HG02885 (cell line): ENCODE data around the gene KCNQ1OT1.

ENCODE experiments used
- ATAC-seq: cut with Tn5 transposase; IDR thresholded peaks from one replicate; pipeline ENCODE4 v1.9.1; 2021; ENCODE audit warnings: mild to moderate bottlenecking; ENCODE audit not compliant: unreplicated experiment, poor library complexity

KCNQ1OT1 gene

GRCh38 chr11:2704356-2704755, 4.6 kb upstream of the KCNQ1OT1 start:
- ATAC-seq, result no peak

DNA sequence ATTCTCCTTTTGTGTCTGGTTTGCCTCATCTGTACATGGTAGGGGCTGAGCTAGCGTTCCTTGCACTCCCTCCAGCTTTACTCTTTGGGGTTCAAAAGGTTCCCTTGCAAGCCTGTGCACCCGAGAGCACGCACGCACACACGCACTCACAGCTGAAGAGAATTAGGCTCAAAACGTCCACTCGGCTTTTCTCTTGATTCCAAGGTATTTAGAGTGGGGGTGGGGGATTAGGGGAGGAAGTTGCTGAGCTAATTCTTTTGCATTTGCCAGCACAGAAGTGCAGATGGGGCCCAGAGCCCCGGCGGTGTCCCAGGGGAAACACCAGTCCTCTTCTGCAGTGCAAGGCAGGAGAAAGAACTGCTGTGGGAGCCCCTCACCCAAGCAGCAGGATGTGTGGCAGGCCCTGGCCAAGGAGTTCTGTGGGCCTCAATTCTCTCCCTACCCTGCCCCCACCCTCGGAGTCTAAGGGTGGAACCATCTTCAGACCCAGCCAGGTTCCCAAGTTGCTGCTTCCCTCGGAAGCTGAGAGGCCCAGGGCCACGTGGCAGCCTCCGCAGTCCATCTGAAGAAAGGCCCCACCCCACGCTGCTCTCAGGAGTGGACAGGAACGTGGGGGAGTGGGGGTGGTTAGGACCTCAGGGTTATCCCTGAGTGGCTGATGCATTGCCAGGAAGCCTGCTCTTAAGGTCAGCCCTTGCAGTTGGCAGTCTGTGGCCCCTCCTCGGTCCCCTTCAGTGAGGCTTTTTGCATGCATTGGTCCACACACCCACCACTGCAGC, 3.8 kb upstream of the KCNQ1OT1 start:
- no peak for ATAC-seq

GRCh38 chr11:2702771-2703362, 3.1 kb upstream of the KCNQ1OT1 start:
- ATAC-seq, result no peak

GRCh38 chr11:2701898-2702434, 2.2 kb upstream of the KCNQ1OT1 start:
- ATAC-seq, result no peak

DNA sequence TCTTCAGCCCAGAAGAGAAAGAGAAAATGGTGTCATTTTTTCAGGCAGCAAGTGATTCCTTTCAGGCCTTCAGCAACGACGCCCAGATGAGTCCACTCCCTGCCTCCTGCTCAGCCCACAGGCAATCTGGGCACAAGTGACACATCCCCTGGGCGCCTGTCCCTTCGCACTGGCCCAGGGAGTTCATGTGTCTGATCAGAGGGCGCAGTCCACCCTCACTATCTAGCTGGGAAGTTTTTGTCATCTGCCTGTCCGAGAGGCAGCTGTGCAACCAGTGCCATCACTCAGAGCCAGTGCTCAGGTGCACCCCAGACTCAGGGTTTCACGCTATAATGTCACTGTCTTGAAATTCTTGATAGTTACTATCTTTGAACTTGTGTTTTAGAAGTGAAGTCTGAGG, 1.4 kb upstream of the KCNQ1OT1 start:
- no peak for ATAC-seq

DNA sequence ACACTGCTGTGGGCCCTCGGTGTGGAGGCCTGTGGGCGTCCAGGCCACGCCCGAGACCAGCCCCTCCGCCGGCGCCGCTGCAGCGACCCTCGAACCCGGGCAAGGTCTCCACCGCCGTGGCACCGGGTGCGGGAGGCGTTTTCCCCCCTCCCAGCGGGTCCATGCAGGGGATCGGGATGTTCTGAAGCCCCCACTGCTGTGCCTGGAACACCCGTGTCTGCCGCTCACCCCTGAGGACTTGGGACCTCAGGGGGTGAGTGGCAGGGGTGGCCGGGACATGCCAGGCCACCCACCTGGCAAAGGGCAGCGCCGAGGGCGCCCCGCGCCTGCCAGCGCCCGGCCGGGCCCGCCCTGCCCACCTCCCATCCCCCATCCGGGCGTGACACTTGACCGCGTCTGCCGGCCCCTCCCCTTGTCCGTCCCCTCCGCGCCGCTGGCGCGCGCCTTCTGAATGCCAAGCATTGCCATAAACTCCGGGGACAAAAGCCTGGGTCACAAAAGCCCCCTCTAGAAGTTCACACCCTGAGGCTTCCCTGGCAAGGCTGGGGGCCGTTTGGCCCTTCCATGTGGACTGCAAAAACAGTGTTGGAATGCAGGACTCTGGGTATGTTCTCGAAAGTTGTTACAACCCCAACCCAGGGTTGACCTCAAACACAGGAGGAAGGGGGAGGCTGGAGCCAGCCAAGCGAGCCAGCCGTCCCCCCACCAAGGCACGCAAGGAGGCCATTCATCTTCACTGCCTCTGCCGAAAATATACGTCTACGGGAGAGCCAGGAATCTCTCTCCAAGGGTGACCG, 819 bp upstream of the KCNQ1OT1 start:
- ATAC-seq, result peak; percentile 41

- ATAC-seq, result no peak
These were observed 636 bp downstream of the KCNQ1OT1 start for GRCh38 chr11:2699185-2699530.

- no peak for ATAC-seq
These were observed 1.2 kb downstream of the KCNQ1OT1 start for GRCh38 chr11:2698386-2699184.

DNA sequence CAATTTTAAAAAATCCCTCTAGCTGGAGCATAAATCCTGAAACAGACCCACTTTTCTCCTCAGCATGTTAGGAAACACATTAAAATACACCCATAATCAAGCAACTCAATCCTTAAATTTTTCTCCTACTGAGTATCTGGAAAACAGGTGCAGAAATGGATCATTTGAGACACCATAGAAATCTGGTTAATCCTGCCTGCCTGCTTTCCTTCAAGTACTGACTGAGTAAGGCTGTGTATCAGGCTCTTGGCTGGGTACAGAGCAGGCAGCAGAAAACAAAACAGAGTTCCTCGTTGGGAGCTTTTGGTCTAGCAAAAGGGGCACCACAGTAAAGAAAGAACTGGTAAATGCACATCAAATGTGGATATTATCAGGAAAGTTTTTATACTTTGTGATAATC, 1.9 kb downstream of the KCNQ1OT1 start:
- no peak for ATAC-seq

- ATAC-seq, result no peak
These were observed 3.3 kb downstream of the KCNQ1OT1 start for GRCh38 chr11:2696455-2696854.

- ATAC-seq, result no peak
These were observed 4.5 kb downstream of the KCNQ1OT1 start for GRCh38 chr11:2694995-2695939.

DNA sequence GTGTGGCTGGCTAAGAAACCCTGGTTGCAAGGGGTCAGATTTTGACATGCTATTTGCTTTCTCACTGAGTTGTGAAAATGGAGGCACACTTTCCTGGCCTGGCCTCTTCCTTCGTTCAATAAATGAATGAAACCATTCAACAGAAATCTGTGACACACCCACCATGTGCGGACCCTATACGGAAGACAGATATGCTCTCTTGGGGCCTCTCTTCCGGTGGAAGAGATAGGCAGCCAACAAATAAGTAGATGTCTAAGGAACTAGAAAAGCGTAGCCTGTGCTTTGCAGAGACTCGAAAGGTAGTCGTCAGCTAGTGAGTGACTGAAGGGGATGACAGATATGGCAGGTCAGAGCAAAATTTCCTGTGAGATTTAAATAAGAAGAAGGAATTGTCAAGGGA, 5.3 kb downstream of the KCNQ1OT1 start:
- no peak for ATAC-seq

DNA sequence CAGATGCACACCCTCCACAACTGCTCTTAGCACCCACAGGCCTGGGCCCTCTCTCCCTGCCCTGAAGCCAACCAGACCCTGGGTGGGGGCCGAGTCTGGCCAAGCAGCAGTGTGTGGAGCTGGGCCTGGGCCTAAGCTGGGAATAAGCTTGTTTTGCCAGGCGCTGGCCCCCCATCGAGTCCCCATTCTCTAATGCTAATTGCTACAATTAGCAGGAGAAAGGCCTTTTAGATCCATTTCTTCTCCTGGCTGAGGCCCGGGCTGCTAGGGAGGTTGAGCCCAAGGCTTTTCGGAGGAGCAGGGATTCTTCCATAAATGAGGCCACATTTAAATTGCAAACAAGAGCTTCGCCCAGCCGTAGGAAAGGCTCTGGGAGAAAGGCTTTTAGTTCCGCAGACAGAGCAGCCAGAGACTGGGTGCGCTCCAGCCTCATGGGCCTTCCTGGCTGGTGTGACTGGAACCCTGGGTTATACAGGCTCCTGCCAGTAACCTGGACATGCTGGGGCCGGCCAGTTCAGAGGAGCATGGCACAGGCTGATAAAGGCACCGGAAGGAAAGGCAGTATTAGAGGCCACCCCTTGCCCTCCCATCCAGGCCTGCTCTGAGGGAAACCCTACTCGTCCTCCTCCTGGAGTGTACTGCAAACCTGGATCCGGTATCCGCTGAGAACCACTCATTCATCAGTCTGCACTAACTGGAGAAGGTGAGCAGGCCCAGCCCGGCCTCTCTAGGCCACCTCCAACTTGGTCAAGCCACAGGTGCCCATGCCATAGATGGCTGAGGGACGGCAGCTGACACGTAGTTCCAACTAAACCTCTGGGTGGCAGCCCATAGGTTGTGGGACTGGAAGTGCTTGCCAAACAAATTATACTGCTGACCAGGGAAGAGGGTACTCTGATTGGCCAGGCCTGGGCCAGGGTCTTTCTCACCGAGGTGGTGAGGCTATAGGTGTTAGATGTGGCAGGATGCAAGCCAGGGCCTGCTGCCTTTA, 6.2 kb downstream of the KCNQ1OT1 start:
- ATAC-seq, result no peak

GRCh38 chr11:2691991-2692875, 7.6 kb downstream of the KCNQ1OT1 start:
- ATAC-seq, result no peak

DNA sequence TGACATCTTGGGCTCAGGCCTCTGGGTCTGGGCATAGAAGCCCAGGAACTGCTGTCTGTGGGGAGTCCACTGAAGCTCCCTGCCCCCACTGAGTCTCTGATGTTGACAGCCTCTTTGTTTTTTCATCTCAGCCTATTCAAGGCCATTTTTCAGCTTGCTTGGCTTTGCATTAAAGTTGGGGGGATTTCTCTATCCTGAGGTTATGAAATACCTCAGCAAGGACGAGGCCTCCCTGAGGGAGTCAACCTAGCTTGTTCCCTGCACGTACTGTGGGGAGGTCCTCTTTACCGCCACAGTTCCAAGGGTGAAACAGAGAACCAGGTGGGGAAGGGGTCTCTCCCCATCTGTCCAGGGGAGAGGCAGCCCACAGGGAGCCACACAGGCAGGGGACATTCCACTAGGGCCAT, 8.4 kb downstream of the KCNQ1OT1 start:
- ATAC-seq, result no peak

- ATAC-seq, result no peak
These were observed 9.0 kb downstream of the KCNQ1OT1 start for GRCh38 chr11:2690596-2691354.
